NCI-H446 (cell line): ENCODE data around the gene WDR72.

Source experiments
- DNase-seq, 2 experiments: peaks; one replicate each; lab custom pipeline; 2025; lab: John Stamatoyannopoulos, UW

WDR72 gene

DNA sequence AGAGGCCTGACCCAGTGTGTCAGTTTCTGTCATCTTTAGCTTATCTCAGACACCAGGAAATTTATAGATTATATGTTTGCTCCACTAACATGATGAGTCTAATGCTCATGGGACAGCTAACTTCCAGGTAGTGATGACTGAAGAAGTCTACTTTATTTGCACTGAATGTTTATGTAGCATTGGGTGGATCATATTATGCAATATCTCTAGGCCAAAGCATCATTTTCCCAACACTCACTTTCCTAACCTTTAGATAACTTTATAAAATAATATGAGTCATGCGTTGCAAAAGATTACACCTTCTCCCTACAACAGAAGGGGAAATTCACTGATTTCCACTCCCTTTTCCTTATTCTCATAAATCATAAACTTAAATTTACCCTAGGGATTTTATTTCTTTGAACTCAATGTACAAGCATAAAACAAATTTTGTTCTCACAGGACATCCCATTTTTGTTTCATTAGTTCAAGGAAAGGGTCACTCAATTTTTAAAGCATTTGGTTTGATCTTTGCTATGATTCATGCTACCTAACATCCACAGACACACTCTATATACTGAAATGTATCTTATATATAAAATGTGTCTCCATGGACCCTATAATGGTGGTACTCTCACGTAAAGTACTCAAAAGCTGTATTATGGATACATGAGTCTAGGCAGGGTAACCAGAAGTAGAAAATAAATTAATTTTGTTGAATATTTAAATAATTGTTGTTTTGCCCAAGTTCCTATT lies 225.2 kb downstream of the WDR72 start:
- no peak for DNase-seq

DNA sequence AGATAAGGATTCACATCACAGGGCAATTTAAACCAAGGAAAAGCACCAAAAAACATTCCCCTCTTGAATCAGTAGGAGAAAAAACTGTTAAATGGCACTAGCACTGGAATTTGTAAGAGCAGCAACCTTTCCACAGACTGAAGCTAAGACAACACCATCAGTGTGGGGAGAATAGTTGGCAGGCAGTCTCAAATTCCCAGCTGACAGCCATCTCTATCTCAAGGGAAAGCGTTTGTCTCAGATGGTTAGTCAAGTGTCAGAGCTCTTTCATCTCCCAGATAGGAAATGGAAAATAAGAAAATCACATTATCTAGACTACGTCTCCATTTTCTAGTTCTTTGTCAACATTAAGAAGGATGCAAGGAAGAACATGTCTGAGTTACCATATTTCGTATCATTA lies 228.7 kb downstream of the WDR72 start:
- DNase-seq, result peak in 1 of 2 experiments; percentile 18

DNA sequence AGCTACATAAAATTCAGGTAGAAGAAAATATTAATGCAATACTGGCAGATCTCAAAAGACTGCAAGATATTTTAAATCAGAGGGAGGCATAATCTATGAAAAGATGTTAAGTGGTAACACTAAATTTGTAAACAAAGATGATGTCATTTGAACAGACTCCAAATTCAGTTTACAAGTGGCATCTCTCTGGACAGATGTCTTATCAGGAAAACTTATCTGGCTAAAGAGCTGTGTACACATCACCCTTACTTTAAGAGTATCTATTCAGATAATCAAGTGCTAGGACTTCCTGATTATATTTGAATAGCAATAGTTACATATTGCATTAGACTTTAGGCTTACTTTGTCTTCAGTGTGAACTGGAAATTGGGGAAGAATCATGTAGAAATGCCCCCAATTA lies 231.5 kb downstream of the WDR72 start:
- no peak for DNase-seq

DNA sequence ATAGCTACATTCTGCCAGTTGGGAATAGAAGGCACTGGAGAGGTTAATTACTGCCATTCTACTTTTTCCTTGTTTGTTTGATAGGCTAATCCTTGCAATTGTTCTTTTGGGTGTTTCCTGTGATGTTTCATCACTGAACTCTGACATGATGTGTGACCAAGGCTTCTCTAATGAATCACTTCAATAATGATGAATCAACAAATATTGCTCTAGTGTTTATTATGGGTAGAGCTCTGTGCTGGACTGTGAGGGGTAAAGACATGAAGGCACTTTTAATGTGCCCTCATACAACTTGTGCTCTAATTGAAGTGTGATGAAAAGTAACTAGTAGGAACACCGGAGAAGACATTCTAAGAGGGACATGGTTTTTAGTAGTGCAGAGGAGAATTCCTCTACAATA lies 233.6 kb downstream of the WDR72 start:
- DNase-seq, result no peak

DNA sequence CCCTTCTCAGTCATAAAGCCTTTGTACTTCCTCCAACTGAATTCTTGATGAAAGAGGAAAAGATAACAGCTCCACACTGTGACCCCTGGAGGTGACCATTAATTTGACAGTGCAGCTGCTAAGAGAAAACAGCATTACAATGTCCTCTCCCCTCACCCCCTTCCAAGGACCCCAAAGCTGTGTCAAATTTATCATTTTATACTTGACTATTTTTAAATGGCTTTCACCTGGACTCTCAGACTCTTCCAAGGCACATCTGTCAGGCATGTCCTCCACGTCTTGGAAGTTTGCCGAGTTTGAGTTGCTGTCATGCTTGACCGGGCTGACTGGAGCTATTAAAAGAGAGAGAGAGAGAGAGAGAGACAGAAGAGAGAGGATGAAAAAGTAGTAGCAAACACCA lies 236.5 kb downstream of the WDR72 start:
- DNase-seq, result peak; percentile 23 to 73

DNA sequence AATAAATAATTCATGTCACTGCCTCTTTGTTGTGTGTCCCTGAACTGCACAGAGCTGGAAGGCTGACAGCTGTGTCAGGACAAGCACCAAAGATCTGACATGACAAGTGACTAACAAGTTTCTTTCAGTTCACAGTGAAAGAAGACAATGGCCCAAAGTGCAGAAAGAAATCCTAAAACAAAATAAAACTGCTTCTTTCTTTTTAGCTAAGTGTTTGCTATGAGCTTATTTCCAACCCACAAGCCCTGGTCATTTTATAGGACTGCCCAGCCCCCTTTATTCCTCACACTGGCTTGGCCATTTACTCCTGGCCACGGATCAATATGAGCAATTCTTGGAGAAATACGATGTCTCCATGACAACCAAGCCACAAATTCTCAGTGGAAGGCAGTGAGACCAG lies 238.5 kb downstream of the WDR72 start:
- DNase-seq, result peak in 1 of 2 experiments; percentile 2

DNA sequence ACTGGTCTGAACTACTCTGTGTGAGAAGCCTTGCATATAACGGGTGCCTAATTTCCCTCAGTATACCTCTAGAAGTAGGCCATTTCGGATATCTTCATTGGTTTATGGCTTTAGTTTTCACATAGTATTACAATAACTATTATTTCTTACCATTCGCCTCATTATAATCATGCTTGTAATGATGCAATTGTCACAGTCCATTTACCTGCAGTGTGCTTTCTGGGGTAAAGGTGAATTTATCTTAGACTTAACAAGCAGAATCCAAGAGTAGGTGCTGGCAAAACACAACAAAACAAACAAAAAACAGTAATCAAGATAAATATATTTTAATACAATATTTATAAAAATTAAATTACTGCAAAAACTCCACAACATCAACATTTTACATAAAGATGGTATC lies 246.0 kb downstream of the WDR72 start:
- DNase-seq, result no peak

DNA sequence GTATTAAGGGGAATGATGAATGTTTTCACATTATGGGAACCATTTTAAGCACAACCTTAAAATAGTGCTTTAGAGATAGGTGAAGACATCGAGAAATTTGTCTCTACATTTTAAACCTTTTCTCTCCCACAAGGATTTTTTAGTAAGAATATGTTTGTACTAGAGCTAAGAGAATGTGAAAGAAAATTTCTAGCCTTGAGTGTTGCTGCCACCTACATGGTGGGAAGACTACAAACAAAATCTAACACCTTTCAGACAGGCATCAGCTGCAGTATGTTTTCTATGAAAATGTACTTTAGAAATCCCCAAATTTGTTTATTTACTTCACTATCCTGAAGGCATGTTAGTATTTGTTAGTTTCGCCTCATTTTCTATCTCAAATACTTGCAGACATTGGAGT lies 247.4 kb downstream of the WDR72 start:
- no peak for DNase-seq

DNA sequence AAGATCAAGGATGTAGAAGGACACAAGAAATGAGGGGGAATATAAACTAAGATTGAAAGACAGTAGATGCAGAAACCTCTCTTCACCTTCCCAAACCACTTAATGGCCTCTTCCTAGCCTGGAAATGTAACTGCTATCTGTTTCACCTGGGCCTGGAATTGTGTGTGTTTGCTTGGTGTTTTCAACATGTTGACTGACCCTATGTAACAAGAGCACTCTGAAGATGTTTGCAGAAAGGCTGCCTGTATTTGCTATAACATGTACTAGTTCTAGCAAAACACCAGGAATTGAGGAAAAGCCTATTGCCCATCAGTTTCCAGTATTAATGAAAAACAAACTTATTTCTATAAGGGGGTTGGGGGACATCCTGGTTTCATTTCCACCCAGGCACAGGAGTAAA lies 248.3 kb downstream of the WDR72 start:
- no peak for DNase-seq

DNA sequence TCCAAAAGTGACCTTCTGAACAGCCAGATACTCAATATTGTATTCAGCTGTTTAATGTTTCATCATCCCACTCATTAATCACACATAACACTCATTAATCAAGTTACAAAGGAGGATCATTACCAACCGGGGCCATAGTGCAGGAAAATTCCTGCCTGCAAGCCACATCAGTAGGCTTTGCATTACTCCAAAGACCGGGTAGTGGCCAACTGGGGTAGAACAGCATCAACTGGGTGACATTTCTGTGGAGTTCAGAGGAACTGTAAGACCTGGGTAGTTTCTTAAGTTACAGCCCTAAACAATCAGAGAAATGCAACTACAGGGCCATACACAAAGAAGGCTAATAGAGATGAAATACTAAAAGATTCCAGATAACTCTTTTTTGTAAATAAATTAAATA lies 253.1 kb downstream of the WDR72 start:
- no peak for DNase-seq

DNA sequence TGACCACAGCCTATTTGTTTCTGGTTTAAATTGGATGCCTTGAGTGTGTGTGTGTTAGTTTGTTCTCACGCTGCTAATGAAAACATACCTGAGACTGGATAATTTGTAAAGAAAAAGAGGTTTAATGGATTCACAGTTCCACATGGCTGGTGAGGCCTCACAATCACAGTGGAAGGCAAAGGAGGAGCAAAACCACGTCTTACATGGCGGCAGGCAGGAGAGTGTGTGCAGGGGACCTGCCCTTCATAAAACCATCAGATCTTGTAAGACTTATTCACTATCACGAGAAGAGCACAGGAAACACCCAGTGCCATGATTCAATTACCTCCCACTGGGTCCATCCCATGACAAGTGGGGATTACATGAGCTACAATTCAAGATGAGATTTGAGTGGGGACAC lies 260.5 kb downstream of the WDR72 start:
- no peak for DNase-seq

DNA sequence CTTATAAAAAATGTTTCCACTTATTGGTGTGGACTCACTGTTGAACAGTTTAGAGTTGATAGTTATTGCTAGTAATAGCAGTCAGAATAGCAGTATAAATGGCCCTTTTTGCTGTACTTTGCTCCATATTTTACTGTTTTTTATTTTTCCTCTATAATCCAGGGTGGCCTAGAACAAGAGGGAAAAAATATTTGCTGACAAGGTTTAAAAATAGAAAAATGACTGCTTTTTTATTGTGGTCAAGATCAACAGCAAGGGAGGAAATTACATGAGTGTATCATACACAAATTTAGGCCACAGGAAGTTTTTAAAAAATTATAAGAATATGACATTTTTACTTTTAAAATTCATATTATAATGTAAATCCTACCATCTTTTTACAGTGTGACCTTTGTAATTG lies 269.1 kb downstream of the WDR72 start:
- DNase-seq, result no peak

DNA sequence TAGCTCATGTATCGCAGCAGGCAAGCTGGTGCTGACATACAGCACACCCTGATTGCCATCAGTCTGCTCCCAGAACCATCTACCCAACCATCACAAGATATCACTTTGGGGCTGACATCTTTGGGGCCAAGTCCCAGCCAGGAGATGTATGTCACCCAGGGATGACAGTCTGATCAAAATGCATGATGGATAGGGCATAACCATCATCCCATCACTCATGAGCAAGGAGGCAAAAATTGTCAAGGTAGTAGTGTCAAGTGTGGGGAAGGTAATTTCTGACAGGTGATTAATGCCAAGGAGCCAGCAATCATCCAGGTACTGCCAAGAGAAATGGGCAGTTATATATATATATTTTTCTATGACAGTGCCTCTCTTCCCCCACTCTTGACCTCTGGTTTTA lies 277.4 kb downstream of the WDR72 start:
- DNase-seq, result no peak

DNA sequence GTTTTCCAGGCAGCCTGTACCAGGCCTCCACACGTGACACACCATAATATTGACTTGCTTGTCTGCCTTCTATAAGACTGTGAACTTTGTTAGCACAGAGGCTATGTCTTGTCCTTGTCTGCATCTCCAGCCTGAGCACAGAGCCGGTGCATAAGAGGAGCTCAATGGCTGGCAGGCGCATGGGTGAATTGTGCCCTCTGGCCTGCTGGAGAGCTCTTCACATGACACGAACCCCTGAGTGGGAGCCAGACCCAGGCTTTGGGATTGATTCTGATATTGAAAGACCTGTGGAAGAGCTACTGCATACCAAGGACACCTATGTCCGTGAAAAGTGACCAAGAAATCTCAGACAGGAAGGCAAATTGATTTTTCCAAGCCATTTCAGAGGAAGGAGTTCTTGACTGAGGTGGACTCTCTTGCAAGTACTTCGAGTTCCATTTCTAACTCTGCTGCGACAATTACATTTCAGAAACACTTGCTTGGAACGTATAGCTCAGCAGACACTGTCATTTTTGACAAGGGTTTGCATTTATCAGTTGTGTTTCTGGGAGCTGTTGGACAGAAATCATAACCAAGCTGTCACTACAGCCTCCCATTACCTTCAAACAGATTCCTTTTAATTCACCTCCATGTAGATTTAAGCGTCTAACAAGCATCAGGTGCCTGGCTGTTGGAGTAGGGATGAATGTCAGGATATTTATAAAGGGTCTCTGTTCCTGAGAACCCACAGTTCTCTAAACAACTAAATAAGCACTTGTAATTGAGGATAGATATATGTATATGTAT lies 281.3 kb downstream of the WDR72 start:
- no peak for DNase-seq

DNA sequence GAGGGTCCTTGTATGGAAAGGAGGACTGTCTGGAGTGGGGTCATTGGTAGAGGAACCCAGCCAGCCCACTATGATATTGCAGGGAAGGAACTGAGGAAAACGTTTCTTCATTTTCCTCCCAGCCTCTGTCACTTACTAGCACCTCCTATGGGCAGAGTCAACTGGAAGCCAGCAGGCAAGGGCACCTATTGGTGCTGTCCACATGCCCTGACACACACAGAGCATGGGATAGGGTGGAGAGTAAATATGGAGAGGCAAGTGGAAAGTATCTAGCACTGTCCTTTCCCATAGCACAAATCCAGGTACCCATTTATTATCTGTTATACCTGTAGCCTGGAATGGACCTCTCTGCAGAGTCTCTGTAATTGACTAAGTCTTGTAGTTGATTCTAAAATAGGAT lies 285.6 kb downstream of the WDR72 start:
- DNase-seq, result no peak

DNA sequence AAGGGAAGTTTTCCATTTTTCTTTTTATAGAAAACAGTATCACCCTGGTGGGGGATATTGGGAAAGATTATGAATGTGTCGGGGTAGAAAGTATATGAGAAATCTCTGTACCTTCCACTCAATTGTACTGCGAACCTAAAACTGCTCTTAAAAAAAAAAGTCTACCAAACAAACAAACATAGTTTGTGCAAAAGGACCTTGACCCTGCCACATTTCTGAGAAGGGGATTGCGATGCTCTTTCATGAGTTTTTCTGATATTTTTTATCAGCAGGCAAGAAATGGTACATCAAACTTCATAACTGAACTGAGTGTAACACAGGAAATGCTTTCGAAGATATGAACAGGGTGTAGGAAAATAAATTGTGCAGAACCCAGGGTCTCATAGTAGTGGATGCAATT lies 286.0 kb downstream of the WDR72 start:
- no peak for DNase-seq

DNA sequence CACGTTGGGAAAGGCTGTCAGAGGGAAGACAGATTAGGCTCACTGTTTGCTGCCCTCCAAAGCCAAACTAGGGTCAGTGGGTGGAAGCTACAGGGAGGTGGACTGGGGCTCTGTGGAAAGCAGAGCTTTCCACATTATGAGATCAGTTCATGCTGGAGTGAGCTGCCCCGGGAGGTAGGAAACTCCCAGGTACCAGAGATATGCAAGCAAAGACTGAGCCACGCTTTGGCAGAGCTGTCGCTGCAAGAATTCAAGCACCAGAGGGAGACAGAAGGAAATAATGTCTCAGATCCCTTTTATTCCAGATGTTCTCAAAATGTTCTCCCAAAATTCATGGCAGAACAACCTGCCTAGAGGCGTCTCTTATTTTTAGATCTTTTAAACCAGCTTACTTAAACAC lies 286.6 kb downstream of the WDR72 start:
- no peak for DNase-seq

DNA sequence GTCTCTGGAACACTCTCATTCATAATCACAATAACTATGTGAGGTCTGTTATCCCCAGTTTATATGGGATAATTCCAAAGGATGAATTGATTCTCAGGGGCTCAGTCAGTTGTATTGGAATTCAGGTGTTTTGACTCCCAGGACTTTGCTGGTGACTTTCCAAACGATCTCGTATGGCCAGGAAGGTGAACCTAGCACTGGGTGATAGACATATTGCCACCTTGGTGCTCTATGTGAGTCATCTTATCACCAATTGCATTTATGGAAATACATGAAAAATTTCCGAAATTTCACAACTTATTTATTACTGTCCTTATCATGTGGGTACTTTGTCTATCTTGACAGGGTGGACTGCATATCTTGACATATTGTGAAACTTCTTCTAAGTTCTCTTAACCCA lies 287.3 kb downstream of the WDR72 start:
- no peak for DNase-seq

DNA sequence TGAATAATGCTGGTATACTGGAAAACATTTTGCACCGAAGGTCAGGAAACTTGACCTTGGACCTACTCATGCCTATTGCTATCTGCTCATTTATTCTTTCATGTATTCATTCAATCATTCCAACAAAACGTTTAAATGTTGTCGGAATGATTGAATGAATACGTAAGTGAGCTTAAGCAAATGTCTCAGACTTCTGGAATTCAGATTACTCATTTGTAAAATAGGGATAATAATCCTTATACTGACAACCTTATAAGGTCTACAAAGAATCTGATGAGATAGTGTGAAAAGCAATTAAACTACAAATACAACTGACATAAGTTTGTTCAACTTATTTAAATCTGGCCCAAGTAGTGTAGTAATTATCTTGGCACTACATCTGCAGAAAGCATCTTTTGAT lies 288.7 kb downstream of the WDR72 start:
- DNase-seq, result no peak

DNA sequence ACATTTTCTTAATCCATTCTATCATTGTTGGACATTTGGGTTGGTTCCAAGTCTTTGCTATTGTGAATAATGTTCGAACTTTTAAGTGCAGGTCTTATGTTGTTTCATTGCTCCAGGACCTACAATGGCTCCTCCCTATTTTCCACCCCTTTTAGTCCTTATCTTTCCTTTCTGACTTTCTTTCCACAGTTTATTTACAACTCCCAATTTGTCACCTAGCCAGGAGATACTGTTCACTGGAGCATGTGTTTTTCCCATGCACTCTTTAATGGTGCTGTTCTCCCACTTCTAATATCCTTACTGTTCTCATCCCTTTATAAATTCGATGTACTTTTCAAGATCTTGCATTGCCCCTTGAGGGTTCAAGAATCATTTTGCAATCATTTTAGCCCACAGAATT lies 290.0 kb downstream of the WDR72 start:
- no peak for DNase-seq
